AML-193 (cell line): ENCODE measurements around the gene SCGB2A2.

ENCODE experiments used
- DNase-seq, 2 experiments: peaks; one replicate each; lab custom pipeline; 2025; lab: John Stamatoyannopoulos, UW

Gene SCGB2A2

DNA sequence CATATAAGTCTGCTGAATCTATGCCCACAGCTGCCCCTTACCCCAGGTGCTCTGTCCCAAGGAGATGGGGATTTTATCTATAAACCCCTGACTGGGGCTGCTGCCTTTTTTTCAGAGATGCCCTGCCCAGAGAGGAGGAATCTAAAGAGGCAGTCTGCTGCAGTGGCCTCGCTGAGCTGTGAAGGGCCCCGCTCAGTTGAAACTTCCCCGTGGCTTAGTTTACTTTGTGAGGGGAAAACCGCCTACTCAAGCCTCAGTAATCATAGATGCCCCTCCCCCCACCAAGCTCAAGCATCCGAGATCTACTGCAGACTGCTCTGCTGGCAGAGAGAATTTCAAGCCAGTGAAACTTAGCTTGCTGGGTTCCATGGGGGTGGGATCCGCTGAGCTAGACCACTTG lies 36.3 kb downstream of the SCGB2A2 start:
- no peak for DNase-seq

DNA sequence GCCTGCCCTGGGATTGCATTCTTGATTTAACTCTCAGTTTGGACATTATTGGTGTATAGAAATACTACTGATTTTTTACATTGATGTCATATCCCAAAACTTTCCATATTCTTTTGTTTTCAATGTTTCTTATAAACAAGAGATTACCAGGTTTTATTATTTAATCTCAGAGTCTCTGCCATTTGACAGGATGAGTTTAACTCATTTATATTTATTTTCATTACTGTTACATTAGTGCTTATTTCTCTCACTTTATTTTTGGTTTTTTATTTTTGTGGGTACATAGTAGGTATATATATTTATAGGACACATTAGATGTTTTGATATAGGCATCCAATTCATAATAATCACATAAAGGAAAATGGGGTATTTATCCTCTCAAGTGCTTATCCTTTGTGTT lies 38.0 kb downstream of the SCGB2A2 start:
- DNase-seq, result no peak

- no peak for DNase-seq
These were observed 40.0 kb downstream of the SCGB2A2 start for GRCh38 chr11:62309991-62310390.

DNA sequence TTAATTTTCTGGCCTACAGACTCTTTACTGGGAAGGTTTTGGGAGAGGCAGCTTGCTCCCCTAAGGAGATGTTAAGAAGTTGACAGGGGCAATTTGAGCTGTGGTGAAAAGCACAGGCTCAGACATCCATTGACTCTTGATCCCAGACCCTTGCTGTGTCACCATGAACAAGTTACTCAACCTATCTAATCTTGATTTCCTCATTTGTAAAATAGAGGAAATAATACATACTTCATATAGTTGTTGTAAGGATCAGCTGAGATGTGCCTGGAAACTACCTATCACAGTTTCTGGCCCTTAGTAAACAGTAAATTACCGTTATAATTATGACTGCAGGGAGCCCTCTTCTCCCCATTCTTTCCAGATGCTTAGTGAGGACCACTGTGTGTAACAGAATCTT lies 45.5 kb downstream of the SCGB2A2 start:
- DNase-seq, result peak; percentile 52 to 64

- no peak for DNase-seq
These were observed 52.6 kb downstream of the SCGB2A2 start for GRCh38 chr11:62322524-62322923.
